ENCODE results near the gene LCORL.

LCORL gene

DNA sequence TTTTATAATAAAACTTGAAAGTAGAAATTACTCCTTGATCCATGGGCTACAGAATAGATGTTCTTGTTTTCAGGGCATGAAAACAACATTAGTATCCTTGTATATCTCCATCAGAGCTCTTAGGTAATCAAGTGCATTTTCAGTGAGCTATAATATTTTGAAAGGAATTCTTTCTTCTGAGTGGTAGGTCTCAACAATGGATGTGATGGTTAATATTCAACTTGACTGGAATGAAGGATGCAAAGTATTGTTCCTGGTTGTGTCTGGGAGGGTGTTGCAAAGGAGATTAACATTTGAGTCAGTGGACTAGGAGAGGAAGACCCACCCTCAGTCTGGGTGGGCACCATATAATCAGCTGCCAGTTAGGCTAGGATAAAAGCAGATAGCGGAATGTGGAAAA is 100.1 kb downstream of the LCORL start:
- DNase-seq (ENCODE audit: low read depth), result no peak
- no peak overlapping the region for H3K4me3 ChIP-seq (ENCODE audit: low read depth, low read length)
- TF ChIP-seq, protein P1, sequence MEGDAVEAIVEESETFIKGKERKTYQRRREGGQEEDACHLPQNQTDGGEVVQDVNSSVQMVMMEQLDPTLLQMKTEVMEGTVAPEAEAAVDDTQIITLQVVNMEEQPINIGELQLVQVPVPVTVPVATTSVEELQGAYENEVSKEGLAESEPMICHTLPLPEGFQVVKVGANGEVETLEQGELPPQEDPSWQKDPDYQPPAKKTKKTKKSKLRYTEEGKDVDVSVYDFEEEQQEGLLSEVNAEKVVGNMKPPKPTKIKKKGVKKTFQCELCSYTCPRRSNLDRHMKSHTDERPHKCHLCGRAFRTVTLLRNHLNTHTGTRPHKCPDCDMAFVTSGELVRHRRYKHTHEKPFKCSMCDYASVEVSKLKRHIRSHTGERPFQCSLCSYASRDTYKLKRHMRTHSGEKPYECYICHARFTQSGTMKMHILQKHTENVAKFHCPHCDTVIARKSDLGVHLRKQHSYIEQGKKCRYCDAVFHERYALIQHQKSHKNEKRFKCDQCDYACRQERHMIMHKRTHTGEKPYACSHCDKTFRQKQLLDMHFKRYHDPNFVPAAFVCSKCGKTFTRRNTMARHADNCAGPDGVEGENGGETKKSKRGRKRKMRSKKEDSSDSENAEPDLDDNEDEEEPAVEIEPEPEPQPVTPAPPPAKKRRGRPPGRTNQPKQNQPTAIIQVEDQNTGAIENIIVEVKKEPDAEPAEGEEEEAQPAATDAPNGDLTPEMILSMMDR (IDR thresholded peaks at IDR 0.05; ENCODE audit: low read depth, low read length, missing control alignments), result no peak

DNA sequence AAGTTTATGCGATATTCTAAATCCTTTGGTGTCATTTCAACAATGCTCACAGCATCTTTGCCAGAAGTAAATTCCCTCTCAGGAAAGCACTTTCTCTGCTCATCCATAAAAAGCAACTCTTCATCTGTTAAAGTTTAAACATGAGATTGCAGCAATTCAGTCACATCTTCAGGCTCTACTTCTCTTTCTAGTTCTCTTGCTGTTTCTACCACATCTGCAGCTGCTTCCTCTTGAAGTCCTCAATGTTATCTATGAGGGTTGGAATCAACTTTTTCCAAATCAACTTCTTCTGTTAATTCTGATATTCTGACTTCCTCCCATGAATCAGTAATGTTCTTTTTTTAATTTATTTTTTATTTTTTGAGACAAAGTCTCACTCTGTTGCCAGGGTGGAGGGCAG is 100.9 kb downstream of the LCORL start:
- H3K4me3 ChIP-seq (ENCODE audit: low read depth, low read length), result no peak overlapping the region
- DNase-seq (ENCODE audit: low read depth), result no peak
- TF ChIP-seq, protein P1 (IDR thresholded peaks at IDR 0.05; ENCODE audit: low read depth, low read length, missing control alignments), result no peak

DNA sequence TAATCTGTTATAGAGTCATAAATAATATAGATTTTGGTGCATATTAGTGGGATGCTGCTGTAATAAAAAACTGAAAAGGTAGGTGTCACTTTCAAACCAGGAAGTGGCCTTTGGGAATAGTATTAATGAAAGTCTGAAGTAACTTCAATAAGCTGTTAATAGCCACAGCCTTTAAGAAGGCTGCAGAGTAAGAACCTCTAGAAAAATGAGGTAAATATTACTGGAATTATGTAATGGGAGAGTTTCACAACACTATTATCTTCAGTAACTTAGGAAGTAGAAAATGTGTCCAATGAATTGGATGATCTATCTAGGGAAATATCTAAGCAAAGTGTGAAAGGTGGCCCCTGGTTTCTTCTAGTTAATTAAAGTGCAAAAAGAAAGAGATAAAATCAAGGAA is 106.1 kb downstream of the LCORL start:
- TF ChIP-seq, protein P1 (IDR thresholded peaks at IDR 0.05; ENCODE audit: low read depth, low read length, missing control alignments), result no peak
- no peak for DNase-seq (ENCODE audit: low read depth)

DNA sequence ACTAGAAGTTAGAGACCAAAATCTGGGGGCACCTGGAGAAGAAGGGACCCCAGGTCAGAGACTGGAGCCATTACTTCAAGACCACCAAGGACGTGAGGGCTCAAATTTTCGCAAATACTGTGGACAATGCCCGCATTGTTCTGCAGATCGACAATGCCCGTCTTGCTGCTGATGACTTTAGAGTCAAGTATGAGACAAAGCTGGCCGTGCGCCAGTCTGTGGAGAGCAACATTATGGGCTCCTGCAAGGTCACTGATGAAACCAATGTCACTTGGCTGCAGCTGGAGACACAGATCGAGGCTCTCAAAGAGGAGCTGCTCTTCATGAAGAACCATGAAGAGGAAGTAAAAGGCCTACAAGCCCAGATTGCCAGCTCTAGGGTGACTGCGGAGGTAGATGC is 109.5 kb downstream of the LCORL start:
- no peak for DNase-seq (ENCODE audit: low read depth)
- TF ChIP-seq, protein P1 (IDR thresholded peaks at IDR 0.05; ENCODE audit: low read depth, low read length, missing control alignments), result no peak
- no peak overlapping the region for H3K4me3 ChIP-seq (ENCODE audit: low read depth, low read length)

More for the DNA sequence above, 106.1 kb downstream of the LCORL start:
- H3K4me3 ChIP-seq (ENCODE audit: low read depth, low read length), result no peak overlapping the region

DNA sequence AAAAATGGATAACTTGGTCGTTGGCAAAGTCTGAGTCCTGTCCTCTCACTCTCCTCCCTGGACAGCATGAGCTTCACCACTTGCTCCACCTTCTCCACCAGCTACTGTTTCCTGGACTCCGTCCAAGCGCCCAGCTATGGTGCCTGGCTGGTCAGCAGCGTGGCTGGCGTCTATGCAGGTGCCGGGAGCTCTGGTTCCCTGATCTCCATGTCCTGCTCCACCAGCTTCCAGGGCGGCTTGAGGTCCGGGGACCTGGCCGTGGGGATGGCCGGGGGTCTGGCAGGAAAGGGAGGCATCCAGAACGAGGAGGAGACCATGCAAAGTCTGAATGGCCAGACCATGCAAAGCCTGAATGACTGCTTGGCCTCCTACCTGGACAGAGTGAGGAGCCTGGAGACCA is 109.9 kb downstream of the LCORL start:
- TF ChIP-seq, protein P1 (IDR thresholded peaks at IDR 0.05; ENCODE audit: low read depth, low read length, missing control alignments), result no peak
- no peak for DNase-seq (ENCODE audit: low read depth)

DNA sequence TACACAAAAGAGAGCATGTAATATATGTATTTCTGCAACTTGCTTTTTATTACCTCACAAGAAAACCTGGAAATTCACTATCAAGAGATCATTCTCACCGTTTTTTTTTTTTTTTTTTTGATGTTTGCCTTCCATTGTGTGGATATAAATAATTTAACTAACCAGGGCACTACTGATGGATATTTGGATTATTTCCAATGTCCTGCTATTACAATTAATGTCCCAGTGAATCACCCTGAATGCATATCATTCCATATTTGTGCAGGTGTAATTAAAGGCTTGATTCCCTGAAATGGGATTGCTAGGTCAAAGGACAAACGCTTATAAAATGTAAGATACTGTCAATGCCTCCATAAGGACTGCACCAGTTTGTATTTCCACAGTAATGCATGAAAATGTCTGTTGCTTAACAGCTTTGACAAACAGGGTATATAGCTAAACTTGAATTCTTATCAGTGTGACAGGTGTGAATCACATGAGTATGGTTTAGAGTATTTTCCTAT is 123.0 kb downstream of the LCORL start:
- TF ChIP-seq, protein P1 (IDR thresholded peaks at IDR 0.05; ENCODE audit: low read depth, low read length, missing control alignments), result no peak
- no peak for DNase-seq (ENCODE audit: low read depth)
- no peak overlapping the region for H3K4me3 ChIP-seq (ENCODE audit: low read depth, low read length)

More for the DNA sequence above, 109.9 kb downstream of the LCORL start:
- H3K4me3 ChIP-seq (ENCODE audit: low read depth, low read length), result no peak overlapping the region

DNA sequence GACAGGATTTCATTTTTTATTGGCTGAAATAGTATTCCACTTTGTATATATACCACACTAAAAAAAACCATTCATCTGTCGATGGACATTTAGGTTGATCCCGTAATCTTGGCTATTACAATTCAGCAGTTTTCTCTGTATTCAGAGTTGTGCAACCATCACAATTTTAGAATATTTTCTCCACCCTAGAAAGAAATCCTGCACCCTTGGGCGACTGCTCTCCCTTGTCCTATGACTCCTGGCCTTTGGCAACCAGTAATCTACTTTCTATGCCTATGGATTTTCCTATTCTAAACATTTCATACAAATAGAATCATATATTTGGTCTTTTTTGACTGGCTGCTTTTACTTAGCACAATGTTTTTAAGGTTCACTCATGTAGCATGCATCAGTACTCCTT is 126.1 kb downstream of the LCORL start:
- no peak for DNase-seq (ENCODE audit: low read depth)
- TF ChIP-seq, protein P1 (IDR thresholded peaks at IDR 0.05; ENCODE audit: low read depth, low read length, missing control alignments), result no peak

More for the DNA sequence above, 126.1 kb downstream of the LCORL start:
- H3K4me3 ChIP-seq (ENCODE audit: low read depth, low read length), result no peak overlapping the region

Measured in GM12864 (cell line).